ENCODE results near the gene GAREM1. TPM values are rescaled to one million over a fixed set of nuclear protein-coding genes. Genes with fewer than 3 reads are reported as not detected.

GAREM1 gene
- total and polyA plus RNA-seq, 2 of the 8 experiments (the other 6 are each of a cell fraction or from before 2014, with no cell fraction given) = 3.6 to 9.2 TPM

DNA sequence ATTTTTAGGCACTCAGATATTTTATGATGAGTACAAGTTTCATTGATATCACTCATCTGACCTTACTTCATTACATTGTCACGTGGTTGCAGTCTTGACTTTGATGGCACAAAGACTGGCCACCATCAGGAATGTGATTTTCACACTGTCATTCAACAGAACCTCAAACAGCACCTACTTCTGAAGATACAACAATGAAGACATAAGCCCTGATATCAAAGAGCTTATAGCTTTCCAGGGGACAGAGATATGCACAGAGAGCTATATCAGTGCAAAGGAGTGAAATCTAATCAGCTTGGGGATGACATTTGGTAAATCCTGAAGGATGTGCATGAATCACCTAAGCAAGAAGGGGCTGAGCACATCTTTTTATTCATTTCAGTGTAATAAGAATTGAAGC, 208.6 kb downstream of the GAREM1 start (continued):
- no peak for TF ChIP-seq CHD7 (IDR thresholded peaks at IDR 0.05; ENCODE audit: insufficient replicate concordance, low read length)
- TF ChIP-seq EP300 (IDR thresholded peaks at IDR 0.05; ENCODE audit: borderline replicate concordance in 1 of 2, low read depth in 2 of 2, low read length in 2 of 2) = no peak
- TF ChIP-seq NRF1 (IDR thresholded peaks at IDR 0.05; ENCODE audit: low read depth, low read length) = no peak
- no peak for TF ChIP-seq MAFK (IDR thresholded peaks at IDR 0.05; ENCODE audit: low read depth, low read length)
- TF ChIP-seq GTF2F1 (IDR thresholded peaks at IDR 0.05; ENCODE audit: borderline replicate concordance, low read depth, low read length) = no peak
- no peak for TF ChIP-seq CEBPB (IDR thresholded peaks at IDR 0.05; ENCODE audit: low read depth, low read length)

All from H1 (cell line).